ENCODE data around the gene ERLEC1.
"Not testable (repeated sequence)": the region's sequence is repeated elsewhere in the genome, so short reads cannot be mapped to it uniquely, and the experiment has no call there.

ERLEC1 gene

DNA sequence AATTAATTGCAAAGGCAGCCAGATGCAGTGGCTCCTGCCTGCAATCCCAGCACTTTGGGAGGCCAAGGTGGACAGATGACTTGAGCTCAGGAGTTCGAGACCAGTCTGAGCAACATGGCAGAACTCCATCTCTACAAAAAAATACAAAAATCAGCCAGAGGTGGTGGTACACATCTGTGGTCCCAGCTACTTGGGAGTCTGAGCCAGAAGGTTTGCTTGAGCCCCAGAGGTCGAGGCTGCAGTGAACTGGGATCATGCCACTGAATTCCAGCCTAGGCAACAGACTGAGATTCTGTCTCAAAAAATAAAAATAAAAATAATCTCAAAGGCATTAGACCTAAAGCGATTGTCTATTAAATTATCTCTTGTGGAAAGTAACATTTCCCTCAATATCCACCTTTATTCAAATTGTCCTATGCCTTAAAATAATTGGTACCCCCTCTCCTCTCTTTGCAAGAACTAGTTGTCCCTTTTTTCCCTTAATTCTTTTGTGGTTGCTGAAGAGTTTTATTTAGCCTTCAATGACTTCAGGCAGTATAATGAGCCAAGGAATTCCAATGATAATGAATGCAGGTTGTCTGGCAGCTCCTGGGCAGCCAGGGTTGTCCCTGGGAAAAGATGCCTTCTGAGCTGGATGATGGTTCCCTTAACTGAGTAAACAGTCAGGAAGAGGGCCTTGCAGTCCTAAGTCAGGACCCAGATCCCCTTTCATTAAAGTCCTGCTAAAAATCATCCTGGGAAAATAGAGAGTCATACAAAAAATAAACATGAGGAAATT lies 40.7 kb downstream of the ERLEC1 start:
- H3K4me3 ChIP-seq (ENCODE audit: low read length): no peak overlapping the region
- DNase-seq (ENCODE audit: low read depth): no peak
- TF ChIP-seq, protein P1, sequence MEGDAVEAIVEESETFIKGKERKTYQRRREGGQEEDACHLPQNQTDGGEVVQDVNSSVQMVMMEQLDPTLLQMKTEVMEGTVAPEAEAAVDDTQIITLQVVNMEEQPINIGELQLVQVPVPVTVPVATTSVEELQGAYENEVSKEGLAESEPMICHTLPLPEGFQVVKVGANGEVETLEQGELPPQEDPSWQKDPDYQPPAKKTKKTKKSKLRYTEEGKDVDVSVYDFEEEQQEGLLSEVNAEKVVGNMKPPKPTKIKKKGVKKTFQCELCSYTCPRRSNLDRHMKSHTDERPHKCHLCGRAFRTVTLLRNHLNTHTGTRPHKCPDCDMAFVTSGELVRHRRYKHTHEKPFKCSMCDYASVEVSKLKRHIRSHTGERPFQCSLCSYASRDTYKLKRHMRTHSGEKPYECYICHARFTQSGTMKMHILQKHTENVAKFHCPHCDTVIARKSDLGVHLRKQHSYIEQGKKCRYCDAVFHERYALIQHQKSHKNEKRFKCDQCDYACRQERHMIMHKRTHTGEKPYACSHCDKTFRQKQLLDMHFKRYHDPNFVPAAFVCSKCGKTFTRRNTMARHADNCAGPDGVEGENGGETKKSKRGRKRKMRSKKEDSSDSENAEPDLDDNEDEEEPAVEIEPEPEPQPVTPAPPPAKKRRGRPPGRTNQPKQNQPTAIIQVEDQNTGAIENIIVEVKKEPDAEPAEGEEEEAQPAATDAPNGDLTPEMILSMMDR (conservative IDR thresholded peaks at IDR 0.05; ENCODE audit: low read depth, low read length): no peak

DNA sequence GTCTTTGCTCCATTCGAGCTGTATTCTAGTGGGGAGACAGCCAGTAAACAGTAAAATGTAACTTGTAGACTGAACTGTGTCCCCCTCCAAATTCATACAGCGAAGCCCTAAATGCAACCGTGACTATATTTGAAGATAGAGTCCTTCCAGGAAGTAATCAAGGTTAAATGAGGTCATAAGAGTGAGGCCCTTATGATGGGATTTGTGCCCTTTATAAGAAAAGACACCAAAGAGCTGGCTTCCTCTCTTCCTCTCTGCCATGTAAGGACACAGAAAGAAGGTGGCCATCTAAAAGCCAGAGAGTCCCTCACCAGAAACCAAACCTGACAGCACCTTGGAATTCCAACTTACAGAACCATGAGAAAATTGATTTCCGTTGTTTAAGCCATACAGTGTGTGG lies 41.5 kb downstream of the ERLEC1 start:
- TF ChIP-seq, protein P1 (conservative IDR thresholded peaks at IDR 0.05; ENCODE audit: low read depth, low read length): no peak
- H3K4me3 ChIP-seq (ENCODE audit: low read length): no peak overlapping the region
- DNase-seq (ENCODE audit: low read depth): no peak

DNA sequence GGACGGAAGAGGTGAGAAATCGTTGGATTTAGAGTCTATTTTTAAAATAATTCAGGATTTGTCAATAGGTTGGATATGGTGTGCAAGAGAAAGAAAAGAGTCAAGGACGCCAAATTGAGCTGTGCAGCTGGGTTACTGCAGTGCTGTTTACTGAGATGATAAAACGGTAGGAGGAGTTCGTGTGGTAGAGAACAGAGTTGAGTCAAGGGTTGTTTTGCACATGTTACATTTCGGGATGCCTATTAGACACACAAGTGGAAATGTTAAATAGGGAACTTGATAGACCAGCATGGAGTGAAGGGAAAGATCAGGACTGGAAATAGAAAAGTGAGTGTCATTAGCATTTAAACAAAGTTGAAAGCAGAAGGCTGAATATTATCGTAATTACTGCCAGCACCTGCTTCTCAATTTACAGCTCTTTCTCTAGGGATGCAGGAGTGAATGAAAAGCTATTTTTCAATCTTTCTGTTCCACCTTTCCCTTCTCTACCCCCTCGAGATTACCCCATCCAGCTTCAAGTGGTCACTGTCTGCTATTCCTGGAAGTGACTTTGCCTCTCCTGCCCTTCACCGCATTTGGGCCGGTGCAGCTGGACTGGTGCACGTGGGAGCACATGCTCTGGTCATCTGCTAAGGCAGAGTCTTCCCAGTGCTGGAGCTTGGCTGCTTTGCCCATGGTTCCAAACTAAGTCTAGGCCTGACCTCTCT lies 42.6 kb downstream of the ERLEC1 start:
- H3K4me3 ChIP-seq (ENCODE audit: low read length): no peak overlapping the region
- no peak for DNase-seq (ENCODE audit: low read depth)
- TF ChIP-seq, protein P1 (conservative IDR thresholded peaks at IDR 0.05; ENCODE audit: low read depth, low read length): no peak

DNA sequence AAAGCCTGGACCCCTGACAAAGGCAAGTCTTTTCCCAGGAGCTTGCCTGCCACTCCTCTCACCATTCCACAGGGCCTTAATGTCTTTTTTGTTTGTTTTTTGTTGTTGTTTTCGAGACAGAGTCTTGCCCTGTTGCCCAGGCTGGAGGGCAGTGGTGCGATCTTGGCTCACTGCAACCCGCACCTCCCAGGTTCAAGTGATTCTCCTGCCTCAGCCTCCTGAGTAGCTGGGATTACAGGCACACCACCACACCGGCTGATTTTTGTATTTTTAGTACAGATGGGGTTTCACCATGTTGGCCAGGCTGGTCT lies 43.1 kb downstream of the ERLEC1 start:
- not testable (repeated sequence) for DNase-seq (ENCODE audit: low read depth); H3K4me3 ChIP-seq (ENCODE audit: low read length)

DNA sequence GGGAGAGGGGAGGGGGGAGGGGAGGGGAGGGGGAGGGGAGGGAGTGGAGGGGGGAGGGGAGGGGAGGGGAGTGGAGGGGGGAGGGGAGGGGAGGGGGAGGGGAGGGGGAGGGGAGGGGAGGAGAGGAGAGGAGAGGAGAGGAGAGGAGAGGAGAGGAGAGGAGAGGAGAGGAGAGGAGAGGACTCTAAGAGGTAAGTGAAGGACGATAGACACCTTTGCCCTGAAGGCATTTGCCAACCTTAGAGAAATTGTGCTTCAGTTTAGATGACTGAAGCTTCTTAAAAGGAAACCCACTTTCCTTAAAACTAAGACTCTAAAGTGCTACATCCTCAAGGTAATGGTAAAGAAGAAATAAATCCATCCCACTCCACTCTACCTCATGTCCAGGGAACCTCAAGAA lies 53.7 kb downstream of the ERLEC1 start:
- no peak for DNase-seq (ENCODE audit: low read depth)
- TF ChIP-seq, protein P1 (conservative IDR thresholded peaks at IDR 0.05; ENCODE audit: low read depth, low read length): no peak
- no peak overlapping the region for H3K4me3 ChIP-seq (ENCODE audit: low read length)

DNA sequence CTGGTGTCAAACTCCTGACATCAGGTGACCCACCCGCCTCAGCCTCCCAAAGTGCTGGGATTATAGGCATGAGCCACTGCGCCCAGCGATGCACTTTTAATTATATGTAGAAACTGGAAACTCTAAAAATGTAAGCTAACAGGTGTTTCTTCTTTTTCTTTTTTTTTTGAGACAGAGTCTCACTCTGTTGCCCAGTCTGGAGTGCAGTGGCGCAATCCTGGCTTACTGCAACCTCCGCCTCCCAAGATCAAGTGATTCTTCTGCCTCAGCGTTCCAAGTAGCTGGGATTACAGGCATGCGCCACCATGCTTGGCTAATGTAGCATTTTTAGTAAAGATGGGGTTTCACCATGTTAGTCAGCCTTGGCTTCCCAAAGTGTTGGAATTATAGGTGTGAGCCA lies 54.8 kb downstream of the ERLEC1 start:
- not testable (repeated sequence) for H3K4me3 ChIP-seq (ENCODE audit: low read length); DNase-seq (ENCODE audit: low read depth)

DNA sequence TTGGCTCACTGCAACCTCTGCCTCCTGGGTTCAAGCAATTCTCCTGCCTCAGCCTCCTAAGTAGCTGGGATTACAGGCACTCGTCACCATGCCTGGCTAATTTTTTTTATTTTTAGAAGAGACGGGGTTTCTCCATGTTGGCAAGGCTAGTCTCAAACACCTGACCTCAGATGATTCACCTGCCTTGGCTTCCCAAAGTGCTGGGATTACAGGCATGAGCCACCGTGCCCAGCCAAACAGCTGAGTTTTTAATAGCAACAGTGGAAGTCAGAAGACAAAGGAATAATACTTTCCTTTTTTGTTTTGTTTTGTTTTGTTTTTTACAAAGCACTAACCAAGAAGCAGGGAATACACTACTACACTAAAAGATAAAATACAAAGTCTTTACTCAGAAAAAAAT lies 56.0 kb downstream of the ERLEC1 start:
- DNase-seq (ENCODE audit: low read depth): no peak
- no peak overlapping the region for H3K4me3 ChIP-seq (ENCODE audit: low read length)
- TF ChIP-seq, protein P1 (conservative IDR thresholded peaks at IDR 0.05; ENCODE audit: low read depth, low read length): no peak

DNA sequence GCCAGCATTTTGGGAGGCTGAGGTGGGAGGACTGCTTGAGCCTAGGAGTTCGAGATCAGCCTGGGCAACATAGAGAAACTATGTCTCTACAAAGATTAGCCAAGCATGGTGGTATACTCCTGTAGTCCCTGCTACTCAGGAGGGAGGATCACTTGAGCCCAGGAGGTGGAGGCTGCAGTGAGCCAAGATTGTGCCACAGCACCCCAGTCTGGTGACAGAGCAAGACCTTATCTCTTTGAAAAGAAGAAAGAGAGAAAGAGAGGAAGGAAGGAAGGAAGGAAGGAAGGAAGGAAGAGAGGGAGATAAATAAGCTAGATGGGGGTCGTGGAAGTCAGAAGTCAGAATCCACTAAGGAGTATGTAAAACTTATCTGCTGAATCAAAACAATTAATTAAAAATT lies 56.8 kb downstream of the ERLEC1 start:
- no peak overlapping the region for H3K4me3 ChIP-seq (ENCODE audit: low read length)
- DNase-seq (ENCODE audit: low read depth): no peak
- TF ChIP-seq, protein P1 (conservative IDR thresholded peaks at IDR 0.05; ENCODE audit: low read depth, low read length): no peak

All from retinal pigment epithelial cell (primary cell).